B cell (primary cell): ENCODE measurements around the gene HDGFL1.

Source experiments
- EZH2 ChIP-seq: IDR thresholded peaks from 2 replicates; pipeline ENCODE4 v1.6.1; 2012; ENCODE audit warnings: borderline replicate concordance, low read depth, mild to moderate bottlenecking, moderate library complexity, low read length; ENCODE audit not compliant: insufficient read depth, poor library complexity, severe bottlenecking
- TF ChIP-seq, protein P1 (sequence below): fragments of 200-600 bp; IDR thresholded peaks from one replicate; pipeline ENCODE4 v1.8.0; 2022; ENCODE audit warnings: antibody characterized with exemption, mild to moderate bottlenecking

DNA sequence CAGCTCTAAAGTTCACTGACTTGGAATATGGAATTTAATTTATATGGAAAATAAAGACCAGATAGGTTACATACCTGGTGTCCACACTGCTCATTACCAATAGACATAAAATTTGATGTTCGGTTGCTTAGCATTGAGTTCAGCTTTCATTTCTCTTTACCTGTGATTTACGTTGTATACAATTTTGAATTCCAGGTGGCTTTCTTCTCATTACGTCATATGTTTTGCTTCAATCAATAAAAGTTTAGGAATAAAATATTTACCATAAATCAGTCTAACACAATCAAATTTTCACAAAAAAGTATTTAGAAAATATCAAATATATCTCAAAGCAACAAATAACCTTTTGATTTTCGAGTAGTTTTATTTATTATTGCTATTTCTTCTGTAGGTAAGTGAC is 40.8 kb downstream of the HDGFL1 start:
- TF ChIP-seq, protein P1, sequence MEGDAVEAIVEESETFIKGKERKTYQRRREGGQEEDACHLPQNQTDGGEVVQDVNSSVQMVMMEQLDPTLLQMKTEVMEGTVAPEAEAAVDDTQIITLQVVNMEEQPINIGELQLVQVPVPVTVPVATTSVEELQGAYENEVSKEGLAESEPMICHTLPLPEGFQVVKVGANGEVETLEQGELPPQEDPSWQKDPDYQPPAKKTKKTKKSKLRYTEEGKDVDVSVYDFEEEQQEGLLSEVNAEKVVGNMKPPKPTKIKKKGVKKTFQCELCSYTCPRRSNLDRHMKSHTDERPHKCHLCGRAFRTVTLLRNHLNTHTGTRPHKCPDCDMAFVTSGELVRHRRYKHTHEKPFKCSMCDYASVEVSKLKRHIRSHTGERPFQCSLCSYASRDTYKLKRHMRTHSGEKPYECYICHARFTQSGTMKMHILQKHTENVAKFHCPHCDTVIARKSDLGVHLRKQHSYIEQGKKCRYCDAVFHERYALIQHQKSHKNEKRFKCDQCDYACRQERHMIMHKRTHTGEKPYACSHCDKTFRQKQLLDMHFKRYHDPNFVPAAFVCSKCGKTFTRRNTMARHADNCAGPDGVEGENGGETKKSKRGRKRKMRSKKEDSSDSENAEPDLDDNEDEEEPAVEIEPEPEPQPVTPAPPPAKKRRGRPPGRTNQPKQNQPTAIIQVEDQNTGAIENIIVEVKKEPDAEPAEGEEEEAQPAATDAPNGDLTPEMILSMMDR = no peak
- TF ChIP-seq EZH2 = no peak
